Endothelial cell of hepatic sinusoid (primary cell): Measurements from ENCODE around the gene COX8A.

Source experiments
- in situ Hi-C: cut with HindIII; loops from 2 replicates; pipeline ENCODE4 v1.10.0; 2017; ENCODE audit warnings: low sequenced_read_pairs

Gene COX8A

DNA sequence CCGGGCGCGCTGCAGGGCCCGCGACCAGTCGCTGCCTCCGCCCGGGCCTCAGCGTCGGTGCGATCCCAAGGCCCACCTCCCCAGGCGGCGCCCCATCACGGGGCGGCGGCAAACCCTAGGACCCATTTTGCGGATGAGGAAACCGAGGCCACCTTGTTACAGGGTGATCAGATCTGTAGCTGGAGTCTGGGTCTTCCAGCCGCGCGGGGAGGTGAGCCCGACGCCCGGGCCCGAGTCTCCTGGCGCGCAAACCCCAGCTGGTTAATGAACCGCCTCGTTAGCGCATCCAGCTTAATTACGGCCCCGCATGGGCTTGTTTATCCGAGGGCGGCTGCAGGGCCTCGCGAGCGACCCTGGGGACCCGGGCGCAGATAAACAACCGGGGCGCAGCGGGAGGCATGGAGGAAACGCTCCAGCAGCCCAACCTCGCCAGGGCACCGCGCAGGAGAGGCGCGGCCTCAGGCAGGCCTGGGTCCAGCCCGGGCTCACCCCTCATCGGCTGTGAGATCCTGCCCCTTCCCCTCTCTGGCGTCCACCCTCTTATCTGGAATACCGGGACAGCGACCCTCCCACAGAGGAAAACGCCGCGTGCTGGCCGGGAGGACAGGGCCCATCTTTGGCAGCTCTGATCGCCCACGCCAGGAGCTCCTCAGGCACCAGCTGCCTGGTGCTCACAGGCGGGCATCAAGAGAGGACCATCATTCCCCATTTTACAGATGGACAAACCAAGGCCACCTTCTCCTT is 26.5 kb downstream of the COX8A start:
- in situ Hi-C loops, result loop anchor here (5.0 kb wide), 1 partner anchor 91 kb away; no protein-coding TSS in a partner anchor

- in situ Hi-C loops, result loop anchor here (5.0 kb wide), 1 partner anchor 91 kb away; no protein-coding TSS in a partner anchor
Observed at GRCh38 chr11:64001484-64002420, 27.3 kb downstream of the COX8A start.

GRCh38 chr11:64003807-64004589 is 29.6 kb downstream of the COX8A start:
- in situ Hi-C loops, result loop anchor here (5.0 kb wide), 1 partner anchor 88 kb away; no protein-coding TSS in a partner anchor

GRCh38 chr11:64004590-64004984 is 30.2 kb downstream of the COX8A start:
- in situ Hi-C loops, result loop anchor here (5.0 kb wide), 1 partner anchor 88 kb away; no protein-coding TSS in a partner anchor

DNA sequence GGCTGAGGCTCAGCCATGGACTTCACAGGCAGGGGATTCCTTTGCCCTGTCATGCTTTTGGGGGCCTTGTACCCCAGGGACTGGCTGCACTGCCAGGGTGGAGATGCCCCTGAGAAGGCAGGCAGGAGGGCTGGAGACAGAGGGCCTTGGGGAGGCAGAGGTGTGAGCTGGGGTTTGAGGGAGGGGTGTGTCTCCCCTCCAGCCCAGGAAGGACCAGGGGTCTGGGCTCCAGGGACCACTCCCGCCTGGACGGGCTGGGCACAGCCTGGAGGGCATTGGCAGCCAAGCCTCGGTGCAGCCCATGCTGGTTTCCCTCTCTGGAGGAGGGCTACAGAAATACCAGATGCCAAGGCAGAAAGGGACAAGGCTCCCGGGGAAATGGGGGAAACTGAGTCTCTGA is 31.3 kb downstream of the COX8A start:
- in situ Hi-C loops, result loop anchor here (5.0 kb wide), 3 partner anchors 53 to 157 kb away; no protein-coding TSS in a partner anchor

DNA sequence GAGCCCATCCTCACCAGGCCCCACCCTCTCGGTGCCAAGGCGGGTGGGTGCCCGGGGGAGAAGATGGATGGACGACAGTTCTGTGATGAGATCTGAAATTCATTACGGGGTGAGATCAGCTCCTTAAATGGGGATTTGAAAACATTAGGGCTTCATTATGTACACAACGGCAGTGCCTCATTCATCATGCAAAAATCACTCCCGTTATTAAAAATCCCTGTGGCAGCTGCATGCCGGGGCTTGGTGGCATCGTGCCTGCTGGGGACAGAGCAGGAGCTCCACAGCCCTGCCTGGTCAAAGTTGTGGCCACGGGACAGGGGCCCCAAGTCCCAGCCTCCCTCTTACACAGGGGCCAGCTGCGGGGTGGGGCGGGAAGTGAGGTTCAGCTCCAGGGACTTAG is 32.0 kb downstream of the COX8A start:
- in situ Hi-C loops, result loop anchor here (5.0 kb wide), 3 partner anchors 54 to 156 kb away; no protein-coding TSS in a partner anchor

DNA sequence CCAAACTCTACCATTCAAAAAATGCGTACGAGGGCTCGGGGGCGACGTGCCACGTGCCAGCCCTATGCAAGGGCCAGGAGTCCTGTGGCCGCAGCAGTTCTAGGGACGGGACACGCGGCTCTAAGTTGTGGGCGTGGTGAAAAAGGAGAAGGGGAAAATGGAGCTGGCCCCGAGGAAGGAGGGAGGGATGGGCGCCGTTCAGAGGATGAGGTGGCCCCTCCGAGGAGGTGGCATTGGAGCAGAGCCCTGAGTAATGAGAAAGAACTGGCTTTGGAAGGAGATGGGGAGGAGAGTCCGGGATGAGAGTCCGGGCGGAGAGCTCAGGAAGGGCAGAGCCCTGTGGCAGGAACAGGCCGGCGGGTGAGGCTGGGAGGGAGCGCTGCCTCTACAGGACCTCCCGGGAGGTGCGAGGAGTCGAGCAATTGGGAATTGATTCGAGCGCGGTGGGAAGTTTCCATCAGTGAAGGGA is 32.8 kb downstream of the COX8A start:
- in situ Hi-C loops, result loop anchor here (5.0 kb wide), 3 partner anchors 55 to 155 kb away; no protein-coding TSS in a partner anchor

- in situ Hi-C loops, result loop anchor here (5.0 kb wide), 3 partner anchors 55 to 155 kb away; no protein-coding TSS in a partner anchor
Observed at GRCh38 chr11:64007629-64008282, 33.3 kb downstream of the COX8A start.

GRCh38 chr11:64008283-64008913 is 34.0 kb downstream of the COX8A start:
- in situ Hi-C loops, result loop anchor here (5.0 kb wide), 3 partner anchors 56 to 154 kb away; no protein-coding TSS in a partner anchor

DNA sequence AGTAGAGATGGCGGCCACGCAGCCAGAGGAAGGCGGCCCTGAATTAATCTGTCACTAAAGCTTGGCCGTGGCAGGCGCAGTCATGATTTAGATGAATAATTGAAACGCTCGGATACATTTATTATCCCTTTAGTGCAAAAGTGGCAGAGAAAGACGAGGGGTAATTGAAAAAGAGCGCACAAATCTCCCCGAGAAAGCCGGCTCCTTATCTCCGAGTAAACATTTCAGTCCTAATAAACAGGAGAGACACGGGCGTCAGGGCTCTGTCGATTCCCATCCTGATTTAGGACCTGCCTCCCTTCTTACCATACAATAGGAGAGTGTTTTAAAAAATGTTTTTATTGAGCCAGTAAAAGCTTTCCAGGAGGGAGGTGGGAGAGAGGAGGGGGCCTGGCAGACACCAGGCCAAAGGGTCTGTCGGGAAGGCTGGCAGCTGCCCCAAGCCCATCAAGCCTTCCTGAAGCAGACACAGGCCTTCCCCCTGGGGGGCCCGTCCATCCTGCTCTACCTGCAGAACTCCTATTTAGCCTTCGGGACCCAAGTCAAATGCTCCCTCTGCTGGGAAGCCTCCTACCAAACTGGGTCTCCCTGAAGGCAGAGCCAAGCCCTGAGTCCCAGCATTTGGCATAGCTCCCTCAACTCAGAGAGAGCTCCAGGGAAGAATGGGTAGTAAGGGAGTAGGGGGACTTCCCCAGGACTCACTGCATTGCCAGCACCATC is 34.7 kb downstream of the COX8A start:
- in situ Hi-C loops, result loop anchor here (5.0 kb wide), 3 partner anchors 57 to 153 kb away; no protein-coding TSS in a partner anchor

- in situ Hi-C loops, result loop anchor here (5.0 kb wide), 3 partner anchors 57 to 153 kb away; no protein-coding TSS in a partner anchor
Observed at GRCh38 chr11:64009710-64010109, 35.3 kb downstream of the COX8A start.

DNA sequence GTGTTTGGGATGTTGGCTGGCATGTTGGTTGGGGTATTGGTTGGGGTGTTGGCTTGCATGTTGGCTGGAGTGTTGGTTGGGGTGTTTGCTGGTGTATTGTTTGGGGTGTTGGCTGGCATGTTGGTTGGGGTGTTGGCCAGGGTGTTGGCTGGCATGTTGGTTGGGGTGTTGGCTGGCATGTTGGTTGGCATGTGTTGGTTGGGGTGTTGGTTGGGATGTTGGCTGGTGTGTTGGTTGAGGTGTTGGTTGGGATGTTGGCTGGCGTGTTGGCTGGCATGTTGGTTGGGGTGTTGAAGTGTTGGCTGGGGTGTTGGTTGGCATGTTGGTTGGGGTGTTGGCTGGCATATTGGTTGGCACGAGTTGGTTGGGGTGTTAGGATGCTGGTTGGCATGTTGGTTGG is 36.4 kb downstream of the COX8A start:
- in situ Hi-C loops, result no loop called here

DNA sequence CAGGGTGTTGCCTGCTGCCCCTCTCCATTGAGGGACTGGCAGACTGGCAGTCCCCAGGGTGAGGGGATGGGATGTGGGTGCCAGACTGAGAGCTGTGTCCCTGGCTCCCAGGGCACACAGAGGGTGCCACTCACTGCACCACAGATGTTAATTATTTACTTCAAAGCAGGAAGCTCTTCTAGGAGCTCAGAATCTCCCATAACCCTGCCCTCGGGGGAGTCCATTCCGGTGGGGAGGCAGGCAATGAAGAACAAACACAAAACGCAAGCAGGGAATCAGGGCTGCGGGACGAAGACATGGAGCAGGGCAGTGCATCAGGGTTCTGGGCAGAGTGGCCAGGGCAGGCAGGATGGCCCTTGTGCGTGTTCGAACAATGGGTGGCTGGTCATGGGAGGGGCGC is 37.0 kb downstream of the COX8A start:
- in situ Hi-C loops, result no loop called here

DNA sequence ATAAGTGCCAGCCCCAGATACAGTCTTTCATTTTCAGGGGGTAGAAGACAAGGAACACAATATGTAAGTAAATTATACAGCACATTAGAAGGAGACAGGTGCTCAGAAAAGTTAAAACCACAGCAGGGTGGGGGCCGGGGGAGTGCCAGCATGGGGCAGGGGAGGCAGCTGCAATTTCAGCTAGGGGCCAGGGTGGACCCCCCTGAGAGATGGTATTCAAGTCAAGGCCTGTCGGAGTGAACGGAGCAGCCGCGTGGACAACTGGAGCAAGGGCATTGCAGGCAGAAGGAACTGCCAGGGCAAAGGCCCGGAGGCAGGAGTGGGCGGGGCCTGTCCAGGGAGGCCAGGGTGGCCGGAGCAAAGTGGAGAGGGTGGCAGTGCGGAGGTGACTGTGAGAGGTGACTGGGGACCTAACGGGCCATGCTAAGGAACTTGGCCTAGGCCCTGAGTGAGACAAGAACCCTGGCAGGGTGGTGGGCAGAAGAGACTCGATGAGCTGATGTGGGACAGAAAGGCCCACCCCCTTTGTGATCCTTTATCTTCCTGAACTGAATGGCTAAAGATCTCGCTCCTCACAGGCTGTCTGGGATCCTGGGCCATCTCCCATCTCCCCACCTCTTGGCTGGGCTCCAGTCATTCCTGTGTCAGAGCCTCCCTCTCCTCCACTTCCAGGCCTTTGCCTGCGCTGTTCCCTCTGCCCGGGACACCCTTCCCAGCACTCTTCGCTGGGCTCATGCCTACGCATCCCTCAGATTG is 38.9 kb downstream of the COX8A start:
- in situ Hi-C loops, result no loop called here

DNA sequence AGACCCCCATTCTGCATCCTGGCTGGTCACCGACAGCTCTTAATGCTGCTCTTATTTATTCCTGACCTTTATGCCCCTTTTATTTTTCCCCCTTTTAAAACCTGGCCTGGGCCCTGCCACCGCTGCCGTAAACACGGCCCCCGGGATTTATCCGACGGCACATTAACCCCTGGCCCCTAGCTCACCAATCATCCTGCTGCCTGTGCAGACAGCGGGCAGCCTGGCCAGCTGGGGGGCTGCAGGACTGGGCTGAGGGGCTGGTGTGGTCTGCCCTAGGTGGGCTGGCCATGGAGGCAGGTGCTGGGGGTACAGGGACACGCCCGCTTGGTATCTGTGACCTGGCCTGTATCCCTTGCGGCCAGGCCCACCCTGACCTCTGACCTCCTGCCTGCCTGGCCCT is 39.9 kb downstream of the COX8A start:
- in situ Hi-C loops, result no loop called here

DNA sequence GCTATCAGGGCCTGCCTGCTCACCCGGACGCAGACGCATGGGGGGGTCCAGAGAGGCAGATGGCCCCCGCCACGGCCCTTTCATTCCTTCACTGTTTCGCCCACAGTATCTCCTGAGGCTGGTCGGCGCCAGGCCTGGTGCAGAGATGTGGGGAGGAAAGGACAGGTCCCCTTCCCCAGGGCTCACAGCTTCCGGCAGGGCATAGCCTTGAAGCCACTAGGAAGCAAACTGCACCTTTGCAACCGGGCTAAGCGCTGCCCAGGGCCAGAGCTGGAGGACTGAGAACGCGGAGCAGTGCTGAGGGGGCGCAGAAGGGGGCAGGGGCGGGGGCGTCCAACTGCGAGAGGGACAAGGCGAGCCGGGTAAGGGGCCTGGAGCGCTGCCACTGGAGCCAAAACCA is 41.1 kb downstream of the COX8A start:
- in situ Hi-C loops, result no loop called here

DNA sequence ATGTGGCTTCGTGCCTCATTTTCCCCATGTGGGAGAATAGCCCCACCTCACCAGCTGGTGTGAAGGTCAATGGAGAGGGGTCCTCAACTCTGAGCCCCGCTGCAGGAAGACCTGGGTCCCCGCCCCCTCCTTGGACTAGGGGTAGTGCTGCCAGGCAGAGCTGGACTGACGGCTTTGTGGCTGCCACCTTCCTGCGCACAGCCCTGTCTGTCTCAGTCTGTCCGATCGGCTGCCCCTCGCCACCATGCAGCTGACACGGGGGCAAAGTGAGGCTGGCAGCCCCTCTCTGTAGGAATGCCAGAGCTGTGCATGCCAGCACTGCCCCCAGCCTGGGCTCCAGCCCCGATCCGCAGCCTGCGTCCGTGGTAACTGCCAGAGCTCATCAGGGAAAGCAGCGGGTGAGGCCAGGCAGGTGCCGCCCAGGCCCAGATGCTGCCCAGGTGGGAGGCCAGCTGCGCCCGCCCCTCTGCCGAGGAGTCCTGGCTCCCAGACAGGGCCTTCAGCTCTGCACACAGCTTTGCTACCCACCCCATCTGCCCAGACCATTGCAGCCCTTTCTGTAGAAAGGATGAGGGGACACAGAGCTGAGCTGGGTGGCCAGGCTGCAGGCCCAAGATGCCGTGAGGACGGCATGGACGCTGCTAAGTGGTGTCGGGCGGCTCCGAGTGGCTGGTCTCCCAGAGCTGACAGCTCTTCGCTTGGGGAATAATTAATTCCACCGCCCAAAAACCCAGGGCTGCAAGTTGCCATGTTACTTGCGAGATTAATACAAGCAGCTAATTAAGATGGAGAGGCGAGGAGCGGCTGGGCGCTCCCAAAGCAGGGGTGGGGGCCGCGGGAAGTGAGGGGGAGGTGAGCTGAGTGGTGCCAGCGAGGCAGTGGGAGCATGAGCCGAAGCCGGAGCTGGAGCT is 41.8 kb downstream of the COX8A start:
- in situ Hi-C loops, result no loop called here
